ENCODE results near the gene MOSPD2.

Gene MOSPD2

GRCh38 chrX:14939644-14940043 is 66.4 kb downstream of the MOSPD2 start:
- ATAC-seq: no peak
- TF ChIP-seq TSHZ2 (CRISPR knock-in tag; IDR thresholded peaks at IDR 0.05): no peak
- TF ChIP-seq ZFP30 (CRISPR knock-in tag; IDR thresholded peaks at IDR 0.05): no peak
- no peak for TF ChIP-seq BACH2 (CRISPR knock-in tag; IDR thresholded peaks at IDR 0.05; ENCODE audit: borderline replicate concordance)
- TF ChIP-seq ZC3H10 (CRISPR knock-in tag; IDR thresholded peaks at IDR 0.05): no peak
- TF ChIP-seq OSR1 (CRISPR knock-in tag; IDR thresholded peaks at IDR 0.05): no peak
- TF ChIP-seq ESRRG (CRISPR knock-in tag; IDR thresholded peaks at IDR 0.05): no peak
- TF ChIP-seq ZFP3 (CRISPR knock-in tag; IDR thresholded peaks at IDR 0.05): no peak
- TF ChIP-seq CSRNP3 (CRISPR knock-in tag; IDR thresholded peaks at IDR 0.05): no peak
- TF ChIP-seq SNAI2 (CRISPR knock-in tag; IDR thresholded peaks at IDR 0.05): no peak
- no peak for TF ChIP-seq CSDC2 (CRISPR knock-in tag; IDR thresholded peaks at IDR 0.05)

- TF ChIP-seq TSHZ2 (CRISPR knock-in tag; IDR thresholded peaks at IDR 0.05): no peak
- no peak for ATAC-seq
Measured at GRCh38 chrX:14941301-14941700, 68.1 kb downstream of the MOSPD2 start.

GRCh38 chrX:14942341-14942740 is 69.1 kb downstream of the MOSPD2 start:
- no peak for ATAC-seq
- no peak for TF ChIP-seq BACH2 (CRISPR knock-in tag; IDR thresholded peaks at IDR 0.05; ENCODE audit: borderline replicate concordance)
- TF ChIP-seq PPARA (CRISPR knock-in tag; IDR thresholded peaks at IDR 0.05; ENCODE audit: borderline replicate concordance): no peak
- TF ChIP-seq ESRRG (CRISPR knock-in tag; IDR thresholded peaks at IDR 0.05): no peak
- TF ChIP-seq ZFP30 (CRISPR knock-in tag; IDR thresholded peaks at IDR 0.05): no peak
- no peak for TF ChIP-seq OSR1 (CRISPR knock-in tag; IDR thresholded peaks at IDR 0.05)
- no peak for TF ChIP-seq CREB5 (CRISPR knock-in tag; IDR thresholded peaks at IDR 0.05; ENCODE audit: low read depth)
- no peak for TF ChIP-seq TOX (CRISPR knock-in tag; IDR thresholded peaks at IDR 0.05; ENCODE audit: borderline replicate concordance)
- TF ChIP-seq ZC3H10 (CRISPR knock-in tag; IDR thresholded peaks at IDR 0.05): no peak
- TF ChIP-seq GLIS3 (CRISPR knock-in tag; IDR thresholded peaks at IDR 0.05): no peak
- TF ChIP-seq ZNF8 (CRISPR knock-in tag; IDR thresholded peaks at IDR 0.05): no peak
- no peak for TF ChIP-seq ISL1 (CRISPR knock-in tag; IDR thresholded peaks at IDR 0.05)
- TF ChIP-seq ARNTL (CRISPR knock-in tag; IDR thresholded peaks at IDR 0.05; ENCODE audit: borderline replicate concordance, low read depth): no peak
- TF ChIP-seq CSDC2 (CRISPR knock-in tag; IDR thresholded peaks at IDR 0.05): no peak
- TF ChIP-seq TCF4 (CRISPR knock-in tag; IDR thresholded peaks at IDR 0.05; ENCODE audit: borderline replicate concordance): no peak
- no peak for TF ChIP-seq POU6F1 (CRISPR knock-in tag; IDR thresholded peaks at IDR 0.05; ENCODE audit: borderline replicate concordance, low read depth)
- TF ChIP-seq CSRNP3 (CRISPR knock-in tag; IDR thresholded peaks at IDR 0.05): no peak
- no peak for TF ChIP-seq PATZ1 (CRISPR knock-in tag; IDR thresholded peaks at IDR 0.05; ENCODE audit: borderline replicate concordance)
- TF ChIP-seq SNAI2 (CRISPR knock-in tag; IDR thresholded peaks at IDR 0.05): no peak
